ENCODE measurements around the gene RIN1. TPM values are rescaled to one million over a fixed set of nuclear protein-coding genes. Genes with fewer than 3 reads are reported as not detected.
A peak's percentile ranks its signal among the peaks of the same experiment; 100 is the strongest.

The RIN1 gene
- total RNA-seq, 1 experiment from 2014 or later, result 5.4 TPM

GRCh38 chr11:66311965-66312548, 24.2 kb downstream of the RIN1 start:
- Histone ChIP-seq H4K8ac (replicated peaks; ENCODE audit: insufficient read length, low read depth, low read length) (no peak overlapping the region), H3K9ac (ENCODE audit: extremely low read depth, insufficient read length, low read length) (no peak overlapping the region), H2BK15ac (ENCODE audit: low read depth, low read length) (no peak overlapping the region), H3K4ac (ENCODE audit: low read depth, low read length) (no peak overlapping the region), H3K27me3 (ENCODE audit: insufficient read depth, low read length) (no peaks in the 10 kb centered on the region), H4K5ac (ENCODE audit: insufficient read length, low read depth, low read length) (no peak overlapping the region), H4K91ac (ENCODE audit: insufficient read length, low read depth, low read length) (no peak overlapping the region), H3K79me2 (ENCODE audit: insufficient read depth, low read length) (no peaks in the 10 kb centered on the region), H3K56ac (ENCODE audit: insufficient read length, low read depth, low read length) (no peak overlapping the region), H3K9me3 (ENCODE audit: control insufficient read depth, low read depth, low read length) (no peaks in the 10 kb centered on the region), H2BK5ac (ENCODE audit: insufficient read length, low read length) (no peak overlapping the region), H3K18ac (ENCODE audit: insufficient read length, low read depth, low read length) (peak overlapping the region; percentile 11), H3K14ac (ENCODE audit: insufficient read depth, low read length) (0 out of 2 replicates have a peak overlapping the region, but pooled peaks have one; percentile 55), H3K4me1 (ENCODE audit: insufficient read depth, low read length) (no peaks in the 10 kb centered on the region), H3T11ph (ENCODE audit: low read length) (no peak overlapping the region), H2AK5ac (ENCODE audit: insufficient read length, low read length) (no peak overlapping the region), H2BK12ac (ENCODE audit: insufficient read length, low read depth, low read length) (no peak overlapping the region), H3K79me1 (ENCODE audit: insufficient read depth, low read depth, low read length, poor library complexity, severe bottlenecking) (no peaks in the 10 kb centered on the region), H2BK20ac (ENCODE audit: low read depth, low read length, poor library complexity, severe bottlenecking) (no peak overlapping the region), H2AFZ (ENCODE audit: low read length) (no peak overlapping the region), H2BK120ac (ENCODE audit: low read depth, low read length, poor library complexity, severe bottlenecking) (no peak overlapping the region), H3K27ac (ENCODE audit: insufficient read length, low read depth, low read length) (no peak overlapping the region), H4K20me1 (ENCODE audit: control insufficient read depth, insufficient read depth, insufficient read length) (no peaks in the 10 kb centered on the region), H3K23me2 (ENCODE audit: insufficient read length, low read depth, low read length, poor library complexity, severe bottlenecking) (peaks cover 12% of the 10 kb centered on the region), H3K4me2 (ENCODE audit: insufficient read depth, insufficient read length, low read length) (peak overlapping the region; percentile 48), H3K23ac (ENCODE audit: insufficient read length, low read depth, low read length) (no peak overlapping the region)
- H3K27ac Mint-ChIP-seq, result peak overlapping the region; percentile 91 to 99 (median 98)
- WGBS (ENCODE audit: extremely low coverage, insufficient read length, low lambda C conversion rate), result no CpG with 5 or more reads among the region's 44 CpGs
- TF ChIP-seq CTCF (conservative IDR thresholded peaks at IDR 0.05), result peak; percentile 95
- peaks cover 24% of the 10 kb centered on the region for H3K27me3 Mint-ChIP-seq (ENCODE audit: low read depth)
- H3K9me3 Mint-ChIP-seq, result no peaks in the 10 kb centered on the region; a peak in 1 of 5 replicates
- no peaks in the 10 kb centered on the region; a peak in 1 of 7 replicates for H3K36me3 Mint-ChIP-seq (ENCODE audit: insufficient read depth in 1 of 3, low read depth in 3 of 3)
- peaks cover 10 to 20% of the 10 kb centered on the region in 2 experiments for H3K4me1 Mint-ChIP-seq
- peak; percentile 92 for DNase-seq
- H3K4me3 Mint-ChIP-seq, result peak overlapping the region; percentile 78 to 86

Data from H9 (cell line).